GM23338 (cell line): Measurements from ENCODE around the gene APCDD1L.

ENCODE experiments used
- TF ChIP-seq, protein P1 (sequence below), 2 experiments: fragments of 200-600 bp in 1 of 2; sonication (generic) in 1 of 2; conservative IDR thresholded peaks; 2 replicates each; pipeline versions ENCODE4 v1.5.1 to v1.6.1; 2016 to 2017; ENCODE audit warnings: antibody characterized with exemption in 2 of 2, low read depth in 2 of 2, mild to moderate bottlenecking in 2 of 2, moderate library complexity in 1 of 2
- TF ChIP-seq, protein P2 (sequence below): fragments of 250-450 bp; sonication (Bioruptor Pico); IDR thresholded peaks from 2 replicates; pipeline ENCODE4 v1.5.0; 2020; ENCODE audit warnings: mild to moderate bottlenecking, moderate library complexity

DNA sequence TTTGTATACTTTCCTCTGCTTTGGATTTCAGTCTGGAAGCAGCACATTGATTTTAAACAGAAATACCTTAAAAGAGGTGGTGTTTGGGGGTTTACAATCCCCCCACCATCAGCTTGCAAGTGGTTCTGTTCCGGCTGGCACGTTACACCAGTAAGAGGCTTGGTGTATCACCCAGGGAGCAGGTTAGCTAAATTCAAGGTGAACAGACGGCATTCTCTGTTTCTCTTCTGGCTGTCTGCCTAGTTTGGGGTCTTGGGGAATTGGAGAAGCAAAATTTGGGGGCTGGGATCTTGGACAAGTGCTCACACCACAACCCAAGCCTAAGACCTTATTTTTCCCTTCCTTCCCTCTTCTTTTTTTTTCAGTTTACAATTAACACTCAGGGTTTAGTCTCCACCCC is 7.5 kb upstream of the APCDD1L start:
- TF ChIP-seq, protein P1, sequence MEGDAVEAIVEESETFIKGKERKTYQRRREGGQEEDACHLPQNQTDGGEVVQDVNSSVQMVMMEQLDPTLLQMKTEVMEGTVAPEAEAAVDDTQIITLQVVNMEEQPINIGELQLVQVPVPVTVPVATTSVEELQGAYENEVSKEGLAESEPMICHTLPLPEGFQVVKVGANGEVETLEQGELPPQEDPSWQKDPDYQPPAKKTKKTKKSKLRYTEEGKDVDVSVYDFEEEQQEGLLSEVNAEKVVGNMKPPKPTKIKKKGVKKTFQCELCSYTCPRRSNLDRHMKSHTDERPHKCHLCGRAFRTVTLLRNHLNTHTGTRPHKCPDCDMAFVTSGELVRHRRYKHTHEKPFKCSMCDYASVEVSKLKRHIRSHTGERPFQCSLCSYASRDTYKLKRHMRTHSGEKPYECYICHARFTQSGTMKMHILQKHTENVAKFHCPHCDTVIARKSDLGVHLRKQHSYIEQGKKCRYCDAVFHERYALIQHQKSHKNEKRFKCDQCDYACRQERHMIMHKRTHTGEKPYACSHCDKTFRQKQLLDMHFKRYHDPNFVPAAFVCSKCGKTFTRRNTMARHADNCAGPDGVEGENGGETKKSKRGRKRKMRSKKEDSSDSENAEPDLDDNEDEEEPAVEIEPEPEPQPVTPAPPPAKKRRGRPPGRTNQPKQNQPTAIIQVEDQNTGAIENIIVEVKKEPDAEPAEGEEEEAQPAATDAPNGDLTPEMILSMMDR (conservative IDR thresholded peaks at IDR 0.05; ENCODE audit: low read depth in 2 of 2), result no peak
- TF ChIP-seq, protein P2, sequence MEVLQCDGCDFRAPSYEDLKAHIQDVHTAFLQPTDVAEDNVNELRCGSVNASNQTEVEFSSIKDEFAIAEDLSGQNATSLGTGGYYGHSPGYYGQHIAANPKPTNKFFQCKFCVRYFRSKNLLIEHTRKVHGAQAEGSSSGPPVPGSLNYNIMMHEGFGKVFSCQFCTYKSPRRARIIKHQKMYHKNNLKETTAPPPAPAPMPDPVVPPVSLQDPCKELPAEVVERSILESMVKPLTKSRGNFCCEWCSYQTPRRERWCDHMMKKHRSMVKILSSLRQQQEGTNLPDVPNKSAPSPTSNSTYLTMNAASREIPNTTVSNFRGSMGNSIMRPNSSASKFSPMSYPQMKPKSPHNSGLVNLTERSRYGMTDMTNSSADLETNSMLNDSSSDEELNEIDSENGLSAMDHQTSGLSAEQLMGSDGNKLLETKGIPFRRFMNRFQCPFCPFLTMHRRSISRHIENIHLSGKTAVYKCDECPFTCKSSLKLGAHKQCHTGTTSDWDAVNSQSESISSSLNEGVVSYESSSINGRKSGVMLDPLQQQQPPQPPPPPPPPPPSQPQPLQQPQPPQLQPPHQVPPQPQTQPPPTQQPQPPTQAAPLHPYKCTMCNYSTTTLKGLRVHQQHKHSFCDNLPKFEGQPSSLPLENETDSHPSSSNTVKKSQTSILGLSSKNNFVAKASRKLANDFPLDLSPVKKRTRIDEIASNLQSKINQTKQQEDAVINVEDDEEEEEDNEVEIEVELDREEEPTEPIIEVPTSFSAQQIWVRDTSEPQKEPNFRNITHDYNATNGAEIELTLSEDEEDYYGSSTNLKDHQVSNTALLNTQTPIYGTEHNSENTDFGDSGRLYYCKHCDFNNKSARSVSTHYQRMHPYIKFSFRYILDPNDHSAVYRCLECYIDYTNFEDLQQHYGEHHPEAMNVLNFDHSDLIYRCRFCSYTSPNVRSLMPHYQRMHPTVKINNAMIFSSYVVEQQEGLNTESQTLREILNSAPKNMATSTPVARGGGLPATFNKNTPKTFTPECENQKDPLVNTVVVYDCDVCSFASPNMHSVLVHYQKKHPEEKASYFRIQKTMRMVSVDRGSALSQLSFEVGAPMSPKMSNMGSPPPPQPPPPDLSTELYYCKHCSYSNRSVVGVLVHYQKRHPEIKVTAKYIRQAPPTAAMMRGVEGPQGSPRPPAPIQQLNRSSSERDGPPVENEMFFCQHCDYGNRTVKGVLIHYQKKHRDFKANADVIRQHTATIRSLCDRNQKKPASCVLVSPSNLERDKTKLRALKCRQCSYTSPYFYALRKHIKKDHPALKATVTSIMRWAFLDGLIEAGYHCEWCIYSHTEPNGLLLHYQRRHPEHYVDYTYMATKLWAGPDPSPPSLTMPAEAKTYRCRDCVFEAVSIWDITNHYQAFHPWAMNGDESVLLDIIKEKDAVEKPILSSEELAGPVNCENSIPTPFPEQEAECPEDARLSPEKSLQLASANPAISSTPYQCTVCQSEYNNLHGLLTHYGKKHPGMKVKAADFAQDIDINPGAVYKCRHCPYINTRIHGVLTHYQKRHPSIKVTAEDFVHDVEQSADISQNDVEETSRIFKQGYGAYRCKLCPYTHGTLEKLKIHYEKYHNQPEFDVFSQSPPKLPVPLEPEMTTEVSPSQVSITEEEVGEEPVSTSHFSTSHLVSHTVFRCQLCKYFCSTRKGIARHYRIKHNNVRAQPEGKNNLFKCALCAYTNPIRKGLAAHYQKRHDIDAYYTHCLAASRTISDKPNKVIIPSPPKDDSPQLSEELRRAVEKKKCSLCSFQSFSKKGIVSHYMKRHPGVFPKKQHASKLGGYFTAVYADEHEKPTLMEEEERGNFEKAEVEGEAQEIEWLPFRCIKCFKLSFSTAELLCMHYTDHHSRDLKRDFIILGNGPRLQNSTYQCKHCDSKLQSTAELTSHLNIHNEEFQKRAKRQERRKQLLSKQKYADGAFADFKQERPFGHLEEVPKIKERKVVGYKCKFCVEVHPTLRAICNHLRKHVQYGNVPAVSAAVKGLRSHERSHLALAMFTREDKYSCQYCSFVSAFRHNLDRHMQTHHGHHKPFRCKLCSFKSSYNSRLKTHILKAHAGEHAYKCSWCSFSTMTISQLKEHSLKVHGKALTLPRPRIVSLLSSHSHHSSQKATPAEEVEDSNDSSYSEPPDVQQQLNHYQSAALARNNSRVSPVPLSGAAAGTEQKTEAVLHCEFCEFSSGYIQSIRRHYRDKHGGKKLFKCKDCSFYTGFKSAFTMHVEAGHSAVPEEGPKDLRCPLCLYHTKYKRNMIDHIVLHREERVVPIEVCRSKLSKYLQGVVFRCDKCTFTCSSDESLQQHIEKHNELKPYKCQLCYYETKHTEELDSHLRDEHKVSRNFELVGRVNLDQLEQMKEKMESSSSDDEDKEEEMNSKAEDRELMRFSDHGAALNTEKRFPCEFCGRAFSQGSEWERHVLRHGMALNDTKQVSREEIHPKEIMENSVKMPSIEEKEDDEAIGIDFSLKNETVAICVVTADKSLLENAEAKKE, result no peak
